Activated naive CD8-positive, alpha-beta T cell (primary cell): ENCODE data around the gene CCT5.
A peak's percentile ranks its signal among the peaks of the same experiment; 100 is the strongest.
"Not testable (repeated sequence)": the region's sequence is repeated elsewhere in the genome, so short reads cannot be mapped to it uniquely, and the experiment has no call there.

Source experiments
- H3K27ac Mint-ChIP-seq: one replicate; pipeline ENCODE4 v1.8.0; 2021; ENCODE audit warnings: mixed read lengths
- H3K27me3 Mint-ChIP-seq: one replicate; pipeline ENCODE4 v1.8.0; 2021; ENCODE audit warnings: mixed read lengths
- H3K36me3 Mint-ChIP-seq: one replicate; pipeline ENCODE4 v1.8.0; 2021; ENCODE audit warnings: mixed read lengths
- H3K4me1 Mint-ChIP-seq: one replicate; pipeline ENCODE4 v1.8.0; 2021; ENCODE audit warnings: low read depth, mixed read lengths
- H3K4me3 Mint-ChIP-seq: one replicate; pipeline ENCODE4 v1.8.0; 2021; ENCODE audit warnings: mild to moderate bottlenecking, mixed read lengths
- H3K9me3 Mint-ChIP-seq: one replicate; pipeline ENCODE4 v1.8.0; 2021; ENCODE audit warnings: low read depth, mixed read lengths

The CCT5 gene

DNA sequence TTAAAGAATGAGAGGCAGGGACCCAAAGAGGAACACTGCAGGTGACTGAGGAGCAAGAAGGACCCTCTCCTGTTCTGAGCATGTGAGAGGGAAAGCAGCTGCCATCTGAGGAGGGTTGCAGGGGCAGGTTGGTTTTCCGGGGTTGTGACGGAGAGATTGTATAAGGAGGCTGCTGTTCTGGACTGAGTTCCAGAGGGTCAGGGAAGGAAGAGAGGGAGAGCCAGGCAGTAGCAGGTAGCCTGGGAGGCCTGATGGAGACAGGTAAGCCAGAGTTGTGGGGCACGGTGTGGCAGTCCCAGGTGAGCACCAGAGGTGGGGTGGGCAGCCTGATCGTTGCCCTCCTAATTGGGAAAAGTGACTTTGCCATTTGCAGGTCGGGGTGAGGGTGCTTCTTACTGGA is 9.8 kb downstream of the CCT5 start:
- peaks cover 6% of the 10 kb centered on the region for H3K36me3 Mint-ChIP-seq
- H3K9me3 Mint-ChIP-seq = no peaks in the 10 kb centered on the region
- peak overlapping the region; percentile 50 for H3K27ac Mint-ChIP-seq
- no peaks in the 10 kb centered on the region for H3K27me3 Mint-ChIP-seq
- H3K4me3 Mint-ChIP-seq = no peak overlapping the region
- H3K4me1 Mint-ChIP-seq = peaks cover 20% of the 10 kb centered on the region

DNA sequence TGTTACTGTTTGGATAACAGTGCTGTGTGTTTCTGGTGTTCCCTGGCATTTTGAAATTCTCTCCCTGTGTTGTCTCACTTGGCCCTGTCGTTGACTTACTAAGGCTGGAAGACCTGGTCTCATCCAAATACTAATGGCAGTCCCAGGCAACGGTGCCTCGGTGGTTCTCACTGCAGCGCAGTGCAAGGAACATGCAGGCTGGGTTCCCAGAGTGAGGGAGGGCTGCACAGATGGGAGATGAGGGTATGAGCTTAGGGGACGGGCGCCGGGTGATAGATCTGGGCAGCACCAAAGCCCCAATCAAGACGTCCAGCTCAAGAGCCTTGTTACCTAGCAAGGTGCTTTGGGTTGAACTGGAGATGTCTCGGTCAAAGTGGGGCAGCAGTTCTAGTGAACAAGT is 11.0 kb downstream of the CCT5 start:
- Mint-ChIP-seq H3K4me1 (peaks cover 13% of the 10 kb centered on the region), H3K36me3 (peaks cover 6% of the 10 kb centered on the region), H3K4me3 (no peak overlapping the region), H3K27me3 (no peaks in the 10 kb centered on the region), H3K27ac (no peak overlapping the region), H3K9me3 (no peaks in the 10 kb centered on the region)

DNA sequence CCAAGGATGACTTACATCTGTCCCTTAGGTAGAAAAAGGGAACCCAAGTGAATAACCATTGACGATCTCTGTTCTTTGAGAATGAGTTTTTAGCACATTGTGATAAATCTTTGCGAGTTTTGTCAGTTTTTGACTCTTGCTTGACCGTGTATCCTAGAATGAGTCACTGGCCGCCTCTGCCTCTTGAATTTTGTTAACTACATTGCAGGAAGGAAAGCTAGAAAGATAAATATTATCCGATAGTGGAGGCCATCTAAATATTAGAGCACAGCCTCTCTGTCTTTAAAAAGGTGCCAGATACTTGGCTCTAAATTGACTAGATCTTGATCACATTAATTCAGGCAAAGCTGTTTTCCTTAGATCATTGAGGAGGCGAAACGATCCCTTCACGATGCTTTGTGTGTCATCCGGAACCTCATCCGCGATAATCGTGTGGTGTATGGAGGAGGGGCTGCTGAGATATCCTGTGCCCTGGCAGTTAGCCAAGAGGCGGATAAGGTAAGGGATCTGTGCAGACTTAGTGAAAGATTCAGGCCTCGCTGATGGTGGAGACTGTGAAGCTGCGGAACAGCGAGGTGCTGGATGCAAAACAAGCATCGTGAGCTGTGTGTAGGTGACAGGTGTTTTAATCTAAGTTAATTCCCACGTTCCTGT is 12.2 kb downstream of the CCT5 start:
- Mint-ChIP-seq H3K9me3 (no peaks in the 10 kb centered on the region), H3K36me3 (peaks cover 6% of the 10 kb centered on the region), H3K4me3 (no peak overlapping the region), H3K4me1 (peaks cover 8% of the 10 kb centered on the region), H3K27ac (peak overlapping the region; percentile 35), H3K27me3 (no peaks in the 10 kb centered on the region)

DNA sequence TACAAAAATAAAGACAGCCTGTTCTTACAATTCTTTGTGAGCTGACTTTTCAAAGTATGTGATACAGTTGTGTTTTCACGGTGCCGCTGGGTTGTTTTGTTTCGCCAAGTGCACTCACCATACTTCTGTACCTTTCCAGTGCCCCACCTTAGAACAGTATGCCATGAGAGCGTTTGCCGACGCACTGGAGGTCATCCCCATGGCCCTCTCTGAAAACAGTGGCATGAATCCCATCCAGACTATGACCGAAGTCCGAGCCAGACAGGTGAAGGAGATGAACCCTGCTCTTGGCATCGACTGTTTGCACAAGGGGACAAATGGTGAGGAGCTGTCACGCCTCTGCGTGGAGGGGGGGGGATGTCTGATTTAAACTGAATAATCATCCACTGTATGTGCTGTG is 12.9 kb downstream of the CCT5 start:
- Mint-ChIP-seq H3K36me3 (peaks cover 4% of the 10 kb centered on the region), H3K27me3 (no peaks in the 10 kb centered on the region), H3K4me3 (no peak overlapping the region), H3K4me1 (peaks cover 6% of the 10 kb centered on the region), H3K9me3 (no peaks in the 10 kb centered on the region), H3K27ac (no peak overlapping the region)

DNA sequence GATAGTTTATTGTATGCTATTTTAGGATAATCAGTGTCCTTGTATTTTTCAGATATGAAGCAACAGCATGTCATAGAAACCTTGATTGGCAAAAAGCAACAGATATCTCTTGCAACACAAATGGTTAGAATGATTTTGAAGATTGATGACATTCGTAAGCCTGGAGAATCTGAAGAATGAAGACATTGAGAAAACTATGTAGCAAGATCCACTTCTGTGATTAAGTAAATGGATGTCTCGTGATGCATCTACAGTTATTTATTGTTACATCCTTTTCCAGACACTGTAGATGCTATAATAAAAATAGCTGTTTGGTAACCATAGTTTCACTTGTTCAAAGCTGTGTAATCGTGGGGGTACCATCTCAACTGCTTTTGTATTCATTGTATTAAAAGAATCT is 14.5 kb downstream of the CCT5 start:
- peaks cover 4% of the 10 kb centered on the region for H3K4me1 Mint-ChIP-seq
- H3K36me3 Mint-ChIP-seq = no peaks in the 10 kb centered on the region
- no peaks in the 10 kb centered on the region for H3K9me3 Mint-ChIP-seq
- H3K27ac Mint-ChIP-seq = no peak overlapping the region
- H3K27me3 Mint-ChIP-seq = no peaks in the 10 kb centered on the region
- H3K4me3 Mint-ChIP-seq = no peak overlapping the region

DNA sequence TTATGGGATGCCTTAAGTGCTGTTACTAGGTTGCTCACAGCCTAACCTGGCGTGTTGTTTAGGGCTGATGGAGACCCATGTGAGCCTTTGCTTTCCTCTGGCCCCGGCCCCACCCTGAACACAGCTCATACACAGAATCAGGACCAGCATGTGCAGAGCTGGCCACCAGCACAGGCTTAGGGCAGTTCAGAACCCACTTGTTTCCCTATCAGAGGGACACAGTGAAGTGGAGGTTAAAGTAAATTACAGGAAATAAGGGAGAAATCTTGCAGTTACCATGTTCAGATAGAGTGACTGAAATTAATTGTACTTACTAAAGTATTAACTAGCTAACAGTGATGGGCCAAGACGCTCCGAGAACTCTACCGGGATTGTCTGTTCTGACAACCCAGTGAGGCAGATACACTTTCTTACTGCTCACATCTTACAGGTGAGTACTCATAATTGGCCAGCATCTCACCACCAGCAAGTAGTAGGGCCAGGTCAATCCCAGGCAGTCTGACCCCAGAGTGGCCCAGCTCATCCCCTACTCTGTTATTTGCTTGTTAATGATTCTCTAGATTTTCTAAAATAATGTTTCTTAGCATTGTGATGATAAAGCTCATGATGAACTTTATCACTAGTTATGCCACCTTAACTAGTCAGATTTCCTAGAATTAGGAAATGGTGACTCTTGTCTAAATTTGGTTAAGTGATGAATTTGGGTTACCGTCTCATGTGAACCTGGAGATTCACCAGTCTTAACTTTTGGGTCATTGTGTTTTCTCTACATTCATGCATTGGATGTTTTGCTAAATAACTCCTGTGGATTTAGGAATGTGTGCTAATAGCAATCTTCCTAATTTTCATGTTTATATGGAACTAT is 15.4 kb downstream of the CCT5 start:
- Mint-ChIP-seq H3K27me3 (no peaks in the 10 kb centered on the region), H3K36me3 (no peaks in the 10 kb centered on the region), H3K9me3 (no peaks in the 10 kb centered on the region), H3K27ac (peak overlapping the region; percentile 77), H3K4me3 (no peak overlapping the region), H3K4me1 (no peaks in the 10 kb centered on the region)

DNA sequence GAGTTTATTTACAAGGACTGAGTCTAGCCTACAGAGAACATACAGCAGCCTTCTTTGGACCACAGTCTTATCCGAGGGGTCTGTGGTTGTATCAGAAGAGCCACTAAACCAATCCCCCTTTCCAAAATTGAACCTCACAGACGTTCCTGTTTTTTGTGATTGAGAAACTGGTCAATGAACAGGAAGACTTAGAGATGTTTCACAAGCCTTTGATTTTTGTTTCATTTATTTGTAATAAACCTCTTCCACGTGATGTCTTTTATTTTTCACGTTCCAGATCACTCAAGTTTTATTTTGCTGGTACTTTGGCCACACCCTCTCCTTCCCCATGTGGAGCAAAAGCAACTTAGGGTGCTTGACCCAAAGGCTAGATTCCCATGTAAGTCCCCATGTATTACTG is 16.1 kb downstream of the CCT5 start:
- H3K27me3 Mint-ChIP-seq = no peaks in the 10 kb centered on the region
- H3K36me3 Mint-ChIP-seq = no peaks in the 10 kb centered on the region

DNA sequence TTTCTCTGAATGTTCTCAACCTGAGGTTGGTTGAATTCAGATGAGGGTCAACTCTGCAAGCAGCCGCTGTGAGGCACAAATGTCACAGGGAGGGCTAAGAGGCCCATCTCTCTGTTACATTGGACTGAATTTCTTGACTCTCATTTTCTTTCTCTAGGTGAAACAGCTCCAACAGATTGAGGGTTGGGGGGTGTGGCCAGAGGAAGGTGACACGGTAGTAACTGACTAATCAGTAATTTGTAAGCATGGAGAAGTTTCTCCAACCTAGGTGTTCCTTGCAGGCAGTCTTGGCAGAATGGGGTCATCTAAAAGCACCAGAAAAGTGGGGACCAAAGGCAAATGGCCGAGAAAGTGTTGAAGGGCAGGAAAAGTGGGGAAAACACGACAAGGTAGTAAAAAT is 16.8 kb downstream of the CCT5 start:
- Mint-ChIP-seq H3K27me3 (no peaks in the 10 kb centered on the region), H3K4me3 (no peak overlapping the region), H3K4me1 (no peaks in the 10 kb centered on the region), H3K9me3 (no peaks in the 10 kb centered on the region), H3K27ac (no peak overlapping the region), H3K36me3 (no peaks in the 10 kb centered on the region)

More for the DNA sequence above, 16.1 kb downstream of the CCT5 start:
- Mint-ChIP-seq H3K27ac (no peak overlapping the region), H3K4me3 (no peak overlapping the region), H3K9me3 (no peaks in the 10 kb centered on the region), H3K4me1 (no peaks in the 10 kb centered on the region)

DNA sequence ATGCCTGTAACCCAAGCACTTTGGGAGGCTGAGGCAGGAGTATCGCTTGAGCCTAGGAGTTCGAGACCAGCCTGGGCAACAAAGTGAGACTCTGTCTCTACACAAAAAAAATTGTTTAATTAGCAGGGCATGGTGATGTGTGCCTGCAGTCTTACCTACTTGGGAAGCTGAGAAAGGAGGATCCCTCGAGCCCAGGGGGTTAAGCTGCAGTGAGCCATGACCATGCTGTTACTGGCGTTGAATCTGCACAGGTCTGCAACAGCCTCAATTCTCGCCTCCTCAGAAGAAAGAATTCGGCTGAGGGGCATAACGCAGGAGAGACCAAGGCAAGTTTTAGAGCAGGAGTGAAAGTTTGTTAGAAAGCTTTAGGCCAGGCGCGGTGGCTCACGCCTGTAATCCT is 18.0 kb downstream of the CCT5 start:
- Mint-ChIP-seq H3K36me3 (peaks cover 3% of the 10 kb centered on the region), H3K4me1 (peaks cover 5% of the 10 kb centered on the region), H3K9me3 (no peaks in the 10 kb centered on the region), H3K27ac (no peak overlapping the region), H3K4me3 (no peak overlapping the region), H3K27me3 (no peaks in the 10 kb centered on the region)

DNA sequence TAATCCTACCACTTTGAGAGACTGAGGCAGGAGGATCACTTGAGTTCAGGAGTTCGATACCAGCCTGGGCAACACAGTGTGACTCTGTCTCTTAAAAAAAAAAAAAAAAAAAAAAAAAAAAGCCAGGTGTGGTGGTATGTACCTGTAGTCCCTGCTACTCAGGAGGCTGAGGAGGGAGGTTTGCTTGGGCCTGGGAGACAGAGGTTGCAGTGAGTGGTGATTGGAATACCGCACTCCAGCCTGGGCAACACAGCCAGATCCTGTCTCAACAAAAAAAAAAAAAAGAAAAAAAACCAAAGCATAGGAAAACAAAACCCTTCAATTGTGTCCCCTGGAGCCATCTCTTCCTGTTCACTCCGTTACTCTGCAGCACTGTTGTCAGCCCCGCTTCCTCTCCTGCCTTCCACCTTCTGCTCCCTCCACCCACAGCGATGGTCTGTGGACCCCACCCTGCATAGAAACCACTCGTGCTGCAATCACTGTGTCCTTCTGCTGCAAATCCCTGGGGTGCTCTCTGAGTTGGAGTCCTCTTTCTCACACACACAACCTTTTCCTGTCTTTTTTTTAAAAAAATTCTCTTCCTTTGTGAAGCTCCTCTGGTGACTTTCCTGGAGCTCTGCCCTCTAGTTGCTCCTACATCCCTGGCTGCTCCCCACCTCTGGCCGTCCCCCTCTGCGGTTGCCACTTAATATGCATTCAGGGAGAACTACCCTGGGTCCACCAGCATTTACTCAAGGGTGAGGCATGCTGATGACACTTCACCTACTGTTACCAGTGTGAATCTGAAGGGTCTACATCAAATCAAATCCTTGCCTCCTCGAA is 22.2 kb downstream of the CCT5 start:
- Mint-ChIP-seq H3K4me1 (peaks cover 14% of the 10 kb centered on the region), H3K27me3 (peaks cover 2% of the 10 kb centered on the region), H3K9me3 (no peaks in the 10 kb centered on the region), H3K4me3 (no peak overlapping the region), H3K36me3 (peaks cover 3% of the 10 kb centered on the region), H3K27ac (no peak overlapping the region)

DNA sequence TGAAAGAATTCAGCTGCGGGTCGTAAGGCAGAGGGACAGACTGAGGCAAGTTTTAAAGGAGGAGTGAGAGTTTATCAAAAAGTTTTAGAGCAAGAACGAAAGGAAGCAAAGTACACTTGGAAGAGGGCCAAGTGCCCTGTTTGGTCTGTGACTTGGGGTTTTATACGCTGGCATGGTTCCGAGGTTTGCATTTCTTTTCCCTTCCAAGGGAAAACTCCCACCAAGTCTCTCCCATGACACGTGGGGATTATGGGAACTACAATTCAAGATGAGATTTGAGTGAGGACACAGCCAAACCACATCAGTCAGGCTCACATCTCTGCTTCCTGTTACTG is 22.8 kb downstream of the CCT5 start:
- H3K4me3 Mint-ChIP-seq, H3K27me3 Mint-ChIP-seq, H3K27ac Mint-ChIP-seq, H3K36me3 Mint-ChIP-seq, H3K9me3 Mint-ChIP-seq: not testable (repeated sequence)
- H3K4me1 Mint-ChIP-seq = peaks cover 14% of the 10 kb centered on the region

DNA sequence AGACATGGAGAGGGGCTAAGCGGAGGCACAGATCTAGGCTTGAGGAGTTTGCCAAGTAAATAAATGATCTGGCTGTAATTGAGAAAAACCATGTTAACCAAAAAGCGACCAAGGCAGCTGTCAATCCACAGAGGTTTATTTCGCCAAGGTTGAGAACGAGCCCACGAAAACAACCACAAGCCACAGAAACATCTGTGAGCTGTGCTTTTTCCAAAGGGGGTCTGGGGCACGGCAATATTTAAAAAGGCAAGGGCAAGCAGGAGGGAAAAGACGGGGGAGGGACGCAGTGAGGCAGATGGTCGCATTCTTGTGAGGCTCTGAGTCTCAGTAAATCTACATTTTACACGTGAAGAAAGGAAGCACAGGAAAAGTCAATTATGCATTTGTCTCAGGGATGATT is 25.4 kb downstream of the CCT5 start:
- H3K4me1 Mint-ChIP-seq = peaks cover 14% of the 10 kb centered on the region

DNA sequence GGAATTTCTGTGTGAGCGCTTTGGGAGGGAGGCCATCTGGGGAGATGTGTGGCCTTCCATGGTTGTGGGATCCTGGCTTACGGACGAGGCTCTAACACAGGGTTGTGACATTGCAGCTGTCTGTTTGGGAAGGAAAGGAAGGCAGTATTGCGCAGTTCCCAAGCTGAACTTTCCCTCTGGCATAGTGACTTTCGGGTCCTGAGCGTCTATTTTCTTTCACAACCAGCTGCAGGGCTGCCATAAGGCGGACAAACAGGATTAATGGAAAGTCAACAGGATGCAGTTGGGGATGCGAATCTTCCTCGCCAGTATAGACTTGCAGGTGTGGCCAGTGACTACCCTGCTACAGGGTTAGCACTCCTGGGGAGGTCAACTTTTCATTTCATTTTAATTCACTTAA is 25.9 kb downstream of the CCT5 start:
- H3K9me3 Mint-ChIP-seq = no peaks in the 10 kb centered on the region
- peaks cover 14% of the 10 kb centered on the region for H3K4me1 Mint-ChIP-seq
- H3K36me3 Mint-ChIP-seq = peaks cover 3% of the 10 kb centered on the region
- H3K27ac Mint-ChIP-seq = no peak overlapping the region
- no peak overlapping the region for H3K4me3 Mint-ChIP-seq
- peaks cover 2% of the 10 kb centered on the region for H3K27me3 Mint-ChIP-seq

More for the DNA sequence above, 25.4 kb downstream of the CCT5 start:
- Mint-ChIP-seq H3K9me3 (no peaks in the 10 kb centered on the region), H3K36me3 (peaks cover 3% of the 10 kb centered on the region), H3K27me3 (peaks cover 2% of the 10 kb centered on the region), H3K4me3 (no peak overlapping the region), H3K27ac (no peak overlapping the region)

DNA sequence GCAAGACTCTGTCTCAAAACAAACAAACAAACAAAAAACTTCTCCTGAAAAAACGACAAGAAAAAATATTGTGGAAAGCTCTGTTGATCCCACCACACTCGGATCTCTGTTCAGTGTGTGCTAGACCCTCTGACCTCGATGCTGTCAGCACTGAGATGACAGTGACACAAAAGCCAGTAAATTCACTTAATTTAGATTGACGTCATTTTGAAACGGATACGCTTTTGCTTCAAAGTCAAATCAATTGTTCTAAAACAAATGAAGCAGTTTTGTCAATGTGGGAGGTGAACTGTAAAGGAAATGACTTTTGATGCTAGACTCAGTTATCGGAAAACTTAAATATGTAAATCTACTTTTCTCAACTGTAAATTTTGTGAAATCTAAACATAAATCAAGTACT is 26.6 kb downstream of the CCT5 start:
- Mint-ChIP-seq H3K4me3 (no peak overlapping the region), H3K27ac (no peak overlapping the region), H3K36me3 (peaks cover 3% of the 10 kb centered on the region), H3K27me3 (peaks cover 2% of the 10 kb centered on the region), H3K9me3 (no peaks in the 10 kb centered on the region), H3K4me1 (peaks cover 14% of the 10 kb centered on the region)
